Neural cell (in vitro differentiated cells): ENCODE data around the gene SIX2. TPM values are rescaled to one million over a fixed set of nuclear protein-coding genes. Genes with fewer than 3 reads are reported as not detected.

Experiments used
- H2AFZ ChIP-seq: fragments of 200-600, 300-800 bp; sonication (generic), shearing (Covaris generic); 2 replicates; pipeline ENCODE4 v1.6.0; 2014; ENCODE audit warnings: low read depth, mild to moderate bottlenecking, antibody characterized with exemption, low read length, moderate library complexity
- H3F3A ChIP-seq: fragments of 200-600 bp; shearing (Covaris generic); 2 replicates; pipeline ENCODE4 v1.6.1; 2016; ENCODE audit warnings: mild to moderate bottlenecking, moderate library complexity, mixed read lengths, antibody characterized with exemption, low read length; ENCODE audit not compliant: insufficient read depth, poor library complexity, severe bottlenecking
- H3K27ac ChIP-seq: fragments of 200-600, 300-800 bp; sonication (generic), shearing (Covaris generic); 2 replicates; pipeline ENCODE4 v1.5.1; 2014; ENCODE audit warnings: mild to moderate bottlenecking, low read length, moderate library complexity
- H3K27me3 ChIP-seq: fragments of 300-800, 200-600 bp; sonication (generic), shearing (Covaris generic); 2 replicates; pipeline ENCODE4 v1.6.0; 2014; ENCODE audit warnings: mild to moderate bottlenecking, low read depth, low read length, moderate library complexity; ENCODE audit not compliant: insufficient read depth
- H3K36me3 ChIP-seq: fragments of 300-800, 200-600 bp; sonication (generic), shearing (Covaris generic); 2 replicates; pipeline ENCODE4 v1.5.1; 2014; ENCODE audit warnings: mild to moderate bottlenecking, antibody characterized with exemption, low read length, moderate library complexity; ENCODE audit not compliant: insufficient read depth
- H3K4me2 ChIP-seq: fragments of 300-800, 200-600 bp; sonication (generic), shearing (Covaris generic); 2 replicates; pipeline ENCODE4 v1.6.0; 2014; ENCODE audit warnings: mild to moderate bottlenecking, low read length
- H3K4me3 ChIP-seq: fragments of 300-800, 200-600 bp; sonication (generic), shearing (Covaris generic); 2 replicates; pipeline ENCODE4 v1.5.1; 2014; ENCODE audit warnings: mild to moderate bottlenecking, low read length, moderate library complexity
- H3K79me2 ChIP-seq: fragments of 200-600 bp; shearing (Covaris generic); replicated peaks from 2 replicates; pipeline ENCODE4 v1.6.0; 2014; ENCODE audit warnings: mild to moderate bottlenecking, low read length, moderate library complexity; ENCODE audit not compliant: insufficient read depth
- H3K9ac ChIP-seq: fragments of 300-800, 200-600 bp; sonication (generic), shearing (Covaris generic); 2 replicates; pipeline ENCODE4 v1.6.1; 2016; ENCODE audit warnings: mild to moderate bottlenecking, low read length, mixed read lengths
- H3K9me2 ChIP-seq: fragments of 200-600 bp; shearing (Covaris generic); 2 replicates; pipeline ENCODE4 v1.6.1; 2016; ENCODE audit warnings: mild to moderate bottlenecking, low read length, mixed read lengths; ENCODE audit not compliant: insufficient read depth
- H3K9me3 ChIP-seq: fragments of 200-600, 300-800 bp; sonication (generic), shearing (Covaris generic); 2 replicates; pipeline ENCODE4 v1.6.1; 2016; ENCODE audit warnings: mild to moderate bottlenecking, mixed run types, low read length, moderate library complexity, mixed read lengths
- H4K20me1 ChIP-seq: fragments of 200-600 bp; shearing (Covaris generic); 2 replicates; pipeline ENCODE4 v1.6.1; 2016; ENCODE audit warnings: mild to moderate bottlenecking, mixed run types; ENCODE audit not compliant: insufficient read depth
- CTCF ChIP-seq: fragments of 450-650 bp; IDR thresholded peaks from 2 replicates; pipeline ENCODE4 v1.5.1; 2014; ENCODE audit warnings: antibody characterized with exemption, mild to moderate bottlenecking, moderate library complexity; ENCODE audit not compliant: poor library complexity, severe bottlenecking
- EZH2 ChIP-seq: fragments of 200-600, 300-800 bp; shearing (Covaris generic), sonication (generic); IDR thresholded peaks from 2 replicates; pipeline ENCODE4 v1.6.1; 2014; ENCODE audit warnings: antibody characterized with exemption, low read length, borderline replicate concordance, mild to moderate bottlenecking; ENCODE audit not compliant: insufficient read depth, poor library complexity, severe bottlenecking
- MXI1 ChIP-seq: fragments of 450-650 bp; conservative IDR thresholded peaks from 2 replicates; pipeline ENCODE4 v1.6.1; 2014; ENCODE audit warnings: antibody characterized with exemption, mild to moderate bottlenecking; ENCODE audit not compliant: poor library complexity, severe bottlenecking
- POLR2AphosphoS5 ChIP-seq: IDR thresholded peaks from 2 replicates; pipeline ENCODE4 v1.6.1; 2012
- RAD21 ChIP-seq: fragments of 450-650 bp; conservative IDR thresholded peaks from 2 replicates; pipeline ENCODE4 v1.6.1; 2014; ENCODE audit warnings: antibody characterized with exemption, mild to moderate bottlenecking, moderate library complexity
- REST ChIP-seq: IDR thresholded peaks from 2 replicates; pipeline ENCODE4 v1.6.1; 2012; ENCODE audit warnings: borderline replicate concordance
- SMC3 ChIP-seq: fragments of 450-650 bp; conservative IDR thresholded peaks from 2 replicates; pipeline ENCODE4 v1.6.1; 2014; ENCODE audit warnings: antibody characterized with exemption, mild to moderate bottlenecking, moderate library complexity; ENCODE audit not compliant: poor library complexity
- TAF1 ChIP-seq: IDR thresholded peaks from 2 replicates; pipeline ENCODE4 v1.6.1; 2012; ENCODE audit warnings: low read depth
- polyA plus RNA-seq: library from polyadenylated mRNA; depleted of rRNA; stranded (reverse); fragments of >200 nt; gene quantifications from 2 replicates; pipeline ENCODE4 v1.2.3, GENCODE V29; 2014

SIX2 gene
- polyA plus RNA-seq, 1 donor from 2014 or later, result 0.16 TPM

- no peak overlapping the region for H3K4me3 ChIP-seq
Measured at GRCh38 chr2:45014831-45015230, 5.6 kb upstream of the SIX2 start.

GRCh38 chr2:45014016-45014702, 4.9 kb upstream of the SIX2 start:
- Histone ChIP-seq H4K20me1 (no peaks in the 10 kb centered on the region), H3K27me3 (peaks cover 66% of the 10 kb centered on the region), H3K4me2 (no peak overlapping the region), H3K9me2 (no peaks in the 10 kb centered on the region), H2AFZ (no peak overlapping the region), H3K9me3 (no peaks in the 10 kb centered on the region), H3K27ac (no peak overlapping the region), H3K9ac (no peak overlapping the region), H3K4me3 (peak overlapping the region; percentile 52), H3F3A (no peaks in the 10 kb centered on the region), H3K79me2 (no peaks in the 10 kb centered on the region), H3K36me3 (no peaks in the 10 kb centered on the region)
- no peak for TF ChIP-seq MXI1
- peak; percentile 62 for TF ChIP-seq CTCF

More at GRCh38 chr2:45014831-45015230, 5.6 kb upstream of the SIX2 start:
- H3K79me2 ChIP-seq, result no peaks in the 10 kb centered on the region
- H3K9me2 ChIP-seq, result no peaks in the 10 kb centered on the region
- no peaks in the 10 kb centered on the region for H3K9me3 ChIP-seq
- no peak overlapping the region for H3K4me2 ChIP-seq
- H3K27me3 ChIP-seq, result peaks cover 59% of the 10 kb centered on the region
- no peak overlapping the region for H2AFZ ChIP-seq
- no peaks in the 10 kb centered on the region for H4K20me1 ChIP-seq
- no peak overlapping the region for H3K27ac ChIP-seq
- H3K9ac ChIP-seq, result no peak overlapping the region
- H3K36me3 ChIP-seq, result no peaks in the 10 kb centered on the region
- no peaks in the 10 kb centered on the region for H3F3A ChIP-seq
- TF ChIP-seq MXI1, result no peak

- TF ChIP-seq TAF1 (no peak), EZH2 (peak; percentile 86), POLR2AphosphoS5 (peak; percentile 71)
- Histone ChIP-seq H3K79me2 (no peaks in the 10 kb centered on the region), H3K27me3 (peaks cover 73% of the 10 kb centered on the region), H3K36me3 (no peaks in the 10 kb centered on the region), H3F3A (no peaks in the 10 kb centered on the region), H3K4me2 (no peak overlapping the region), H4K20me1 (no peaks in the 10 kb centered on the region), H3K4me3 (peak overlapping the region; percentile 52), H2AFZ (no peak overlapping the region), H3K27ac (no peak overlapping the region), H3K9me2 (no peaks in the 10 kb centered on the region), H3K9me3 (no peaks in the 10 kb centered on the region), H3K9ac (no peak overlapping the region)
Measured at GRCh38 chr2:45013229-45014015, 4.2 kb upstream of the SIX2 start.

- peaks cover 80% of the 10 kb centered on the region for H3K27me3 ChIP-seq
- H3K9me2 ChIP-seq, result no peaks in the 10 kb centered on the region
- H3K9ac ChIP-seq, result no peak overlapping the region
- H3K79me2 ChIP-seq, result no peaks in the 10 kb centered on the region
- H3K9me3 ChIP-seq, result no peaks in the 10 kb centered on the region
- H2AFZ ChIP-seq, result no peak overlapping the region
- H3K4me2 ChIP-seq, result no peak overlapping the region
- no peaks in the 10 kb centered on the region for H3K36me3 ChIP-seq
- H4K20me1 ChIP-seq, result no peaks in the 10 kb centered on the region
- H3K27ac ChIP-seq, result no peak overlapping the region
- no peaks in the 10 kb centered on the region for H3F3A ChIP-seq
- no peak overlapping the region for H3K4me3 ChIP-seq
- TF ChIP-seq TAF1 (no peak), POLR2AphosphoS5 (no peak), REST (no peak), MXI1 (no peak), SMC3 (no peak), CTCF (no peak), RAD21 (no peak), EZH2 (no peak)
Measured at GRCh38 chr2:45012733-45013132, 3.5 kb upstream of the SIX2 start.
